ENCODE results near the gene GFPT1.

- TF ChIP-seq CTCF (IDR thresholded peaks at IDR 0.05) = no peak
- TF ChIP-seq EP300 (IDR thresholded peaks at IDR 0.05) = no peak
Measured at GRCh38 chr2:69381337-69381737, 5.7 kb downstream of the GFPT1 start.
